Measurements from ENCODE around the gene MVB12B. TPM values are rescaled to one million over a fixed set of nuclear protein-coding genes. Genes with fewer than 3 reads are reported as not detected.

MVB12B gene
- total RNA-seq, 1 donor from 2014 or later = 22.2 TPM

DNA sequence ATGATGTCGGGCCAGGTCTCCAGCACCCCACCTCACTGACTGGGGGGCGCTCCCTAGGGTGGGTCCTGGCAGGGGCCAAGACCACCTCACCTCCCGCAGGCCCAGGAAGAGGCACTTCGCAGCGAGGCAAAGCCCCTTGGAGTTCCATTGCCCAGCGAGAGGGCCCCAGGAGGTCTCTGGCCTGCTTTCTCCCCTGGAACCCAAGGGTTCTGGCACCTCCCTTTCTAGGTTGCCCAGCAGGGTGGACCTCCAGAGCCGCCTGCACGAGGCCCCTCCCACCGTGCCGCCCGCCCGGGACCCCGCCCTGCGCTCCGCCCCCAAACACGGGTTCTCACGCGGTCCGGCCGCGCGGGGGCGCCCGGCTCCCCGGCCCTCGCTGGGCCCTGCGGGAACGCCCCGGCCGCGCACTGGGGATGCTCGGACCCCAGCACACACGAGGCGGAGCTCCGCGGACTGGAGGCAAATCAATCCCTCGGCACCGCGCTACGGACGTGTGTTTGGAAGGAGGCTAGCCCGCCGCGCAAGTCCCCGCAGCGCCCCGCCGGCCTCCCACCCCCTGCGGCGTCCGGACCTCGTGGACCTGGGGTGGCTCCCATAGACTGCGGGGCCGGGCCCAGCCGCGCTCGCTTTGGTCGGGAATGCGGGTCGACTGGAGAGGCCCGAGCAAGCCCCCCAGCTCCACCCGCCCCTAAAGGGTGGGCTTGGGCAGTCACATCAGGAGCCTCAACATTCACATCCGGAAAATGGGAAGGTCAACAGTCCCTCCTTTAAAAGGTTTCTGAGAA lies 187.6 kb downstream of the MVB12B start:
- DNase-seq (ENCODE audit: low spot score) = peak; percentile 93

DNA sequence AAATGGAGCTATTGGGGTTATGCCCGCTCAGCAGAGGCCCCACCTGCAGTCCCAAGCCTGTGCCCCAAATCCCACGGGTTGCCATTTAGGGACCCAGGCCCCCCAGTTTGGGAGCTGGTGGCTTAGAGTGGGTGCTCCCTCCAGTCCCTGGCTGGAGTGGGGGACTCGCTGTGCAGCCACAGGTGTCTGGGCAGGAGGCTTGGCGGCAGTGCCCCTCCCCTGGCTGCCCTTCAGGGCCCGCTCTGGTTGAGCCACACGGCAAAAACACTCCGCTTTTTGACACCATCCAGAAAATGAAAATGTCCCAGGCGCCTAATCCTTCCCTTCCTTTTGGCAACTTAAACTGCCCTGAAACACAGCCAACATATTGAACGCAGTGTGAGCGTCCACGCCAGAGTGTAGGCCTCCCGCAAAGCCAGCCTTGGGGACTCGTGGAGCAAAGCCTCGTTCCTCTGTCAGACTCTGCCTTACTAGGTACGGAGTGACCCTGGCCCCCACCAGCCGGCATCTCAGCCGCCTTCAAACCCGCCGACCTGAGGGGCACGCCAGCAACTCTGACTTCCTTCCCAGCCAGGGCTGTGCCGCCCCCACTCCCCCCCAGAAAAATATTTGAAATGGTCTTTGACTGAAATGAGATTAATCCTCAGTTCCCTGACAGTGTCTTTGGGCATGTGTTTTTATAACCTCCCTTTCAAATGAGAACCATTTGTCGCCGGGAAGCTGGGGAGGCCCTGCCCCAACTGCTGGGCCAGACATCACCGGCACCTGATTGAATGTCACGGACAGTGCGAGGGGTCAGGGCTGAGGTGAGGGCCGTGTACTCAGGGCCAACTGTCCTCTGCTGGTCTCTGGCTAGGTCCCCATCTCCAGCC lies 188.6 kb downstream of the MVB12B start:
- peak; percentile 79 for DNase-seq (ENCODE audit: low spot score)

DNA sequence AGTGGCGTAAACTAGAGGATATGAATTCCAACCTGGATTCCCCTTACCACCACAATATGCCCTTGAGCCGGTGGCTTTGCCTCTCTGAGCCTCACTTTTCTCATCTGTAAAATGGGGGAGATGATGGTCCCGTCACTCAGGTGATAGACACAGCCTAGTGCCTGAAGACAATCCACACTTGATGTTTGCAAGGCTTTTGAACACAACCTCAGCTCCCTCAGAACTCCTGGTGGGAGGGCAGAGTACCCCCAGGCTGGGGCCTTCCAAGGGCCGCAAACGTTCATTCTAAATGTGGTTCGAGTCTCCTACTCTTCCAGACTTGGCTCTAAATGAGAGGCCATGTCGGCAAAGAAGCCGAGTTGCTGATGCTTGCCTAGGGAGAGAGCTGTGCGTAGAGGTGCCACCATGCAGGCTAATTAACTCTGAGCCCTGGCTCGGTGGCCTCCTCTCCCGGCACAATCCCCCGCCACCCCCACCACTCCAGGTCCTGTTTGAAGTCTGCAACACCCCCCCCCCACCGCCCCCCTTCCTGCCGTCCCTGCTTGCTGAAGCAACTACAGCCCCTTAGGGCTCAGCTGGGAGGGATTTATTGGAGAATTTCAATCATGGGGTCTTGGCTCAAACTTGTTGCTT lies 189.4 kb downstream of the MVB12B start:
- DNase-seq (ENCODE audit: low spot score) = no peak

- no peak for DNase-seq (ENCODE audit: low spot score)
Measured at GRCh38 chr9:126516561-126516935, 189.9 kb downstream of the MVB12B start.

DNA sequence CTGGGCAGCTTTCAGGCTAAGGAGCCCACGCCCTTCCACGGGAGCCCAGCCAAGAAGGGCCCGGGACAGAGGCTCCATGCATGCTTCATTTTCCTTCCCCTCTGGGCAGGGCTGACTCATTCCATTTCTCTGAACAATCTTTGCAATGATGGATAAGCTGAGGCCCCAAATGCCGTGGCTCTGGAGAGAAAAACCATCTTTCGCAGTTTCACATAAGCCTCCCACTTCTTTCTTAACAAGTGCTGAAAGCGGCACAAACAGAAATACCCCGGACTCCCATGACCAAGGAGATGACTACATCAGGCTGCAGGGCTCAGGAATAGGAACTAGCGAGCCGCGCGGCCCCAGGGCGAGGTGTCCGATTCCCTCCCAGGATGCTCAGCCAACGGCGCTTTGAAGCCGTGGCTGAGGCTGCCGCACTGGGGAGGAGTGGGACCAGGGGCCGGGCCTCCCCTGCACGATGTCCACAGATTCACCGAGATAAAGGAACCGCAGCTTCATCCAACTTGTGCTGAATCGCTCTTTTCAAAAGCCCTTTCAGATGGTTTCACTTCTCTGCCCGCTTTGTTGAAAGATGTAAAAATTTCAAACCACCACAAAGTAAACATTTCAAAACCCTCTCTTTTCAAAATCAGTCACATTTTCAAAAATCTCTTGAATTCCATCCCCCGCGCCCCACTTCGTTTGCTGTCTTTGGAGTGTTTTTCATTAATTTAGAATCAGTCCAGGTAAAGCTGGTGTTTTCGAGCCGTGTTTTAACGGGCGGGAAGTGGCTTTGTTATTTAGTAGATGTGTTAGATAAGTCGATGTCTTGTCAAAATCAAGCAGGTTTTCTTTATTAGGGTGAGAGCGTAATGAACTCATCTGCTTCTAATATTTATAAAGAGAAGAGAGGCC lies 190.6 kb downstream of the MVB12B start:
- DNase-seq (ENCODE audit: low spot score) = no peak

- DNase-seq (ENCODE audit: low spot score) = no peak
Measured at GRCh38 chr9:126517833-126518356, 191.3 kb downstream of the MVB12B start.

GRCh38 chr9:126518763-126519162 lies 192.1 kb downstream of the MVB12B start:
- no peak for DNase-seq (ENCODE audit: low spot score)

GRCh38 chr9:126519660-126520420 lies 193.2 kb downstream of the MVB12B start:
- DNase-seq (ENCODE audit: low spot score) = no peak

- DNase-seq (ENCODE audit: low spot score) = no peak
Measured at GRCh38 chr9:126520453-126520852, 193.8 kb downstream of the MVB12B start.

DNA sequence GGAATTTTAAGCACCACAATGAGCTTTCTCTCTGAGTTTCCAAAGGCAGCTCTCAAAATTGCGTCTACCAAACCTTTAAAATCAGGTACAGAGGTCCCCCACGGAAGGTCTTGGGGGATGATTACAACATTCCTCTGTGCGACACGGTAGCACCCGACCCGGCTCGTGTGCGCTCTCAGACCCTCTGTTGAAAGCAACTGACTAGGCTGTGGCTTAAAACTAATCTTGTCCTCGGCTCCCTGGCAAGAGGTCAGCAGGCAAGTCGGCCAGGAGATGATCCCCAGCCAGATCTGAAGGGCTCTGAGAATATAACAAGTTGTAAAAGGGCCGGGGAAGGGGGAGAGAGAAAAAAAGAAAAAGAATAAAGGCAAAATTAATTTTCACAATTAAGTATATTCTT lies 194.5 kb downstream of the MVB12B start:
- DNase-seq (ENCODE audit: low spot score) = no peak

DNA sequence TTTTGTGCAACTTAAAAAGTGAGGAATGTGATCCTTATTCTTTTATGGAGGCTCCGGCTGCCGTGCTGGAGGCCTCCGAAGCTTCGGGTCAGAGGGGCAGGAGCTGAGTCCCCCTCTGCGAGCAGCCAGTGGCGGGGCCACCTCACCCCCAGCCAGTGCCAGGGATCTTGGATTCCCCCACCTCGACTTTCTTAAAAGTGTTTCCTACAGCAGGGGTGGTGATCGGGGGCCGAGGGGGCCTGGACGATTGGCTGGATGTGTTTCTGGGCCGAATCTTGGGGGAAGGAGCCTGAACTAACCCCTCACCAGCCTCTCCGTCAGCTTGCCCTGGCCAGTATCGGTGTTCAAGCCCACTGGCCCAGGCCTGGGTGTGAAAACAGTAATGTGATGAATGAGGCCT lies 194.9 kb downstream of the MVB12B start:
- DNase-seq (ENCODE audit: low spot score) = no peak

- DNase-seq (ENCODE audit: low spot score) = no peak
Measured at GRCh38 chr9:126521976-126522590, 195.5 kb downstream of the MVB12B start.

- no peak for DNase-seq (ENCODE audit: low spot score)
Measured at GRCh38 chr9:126522612-126523356, 196.2 kb downstream of the MVB12B start.

DNA sequence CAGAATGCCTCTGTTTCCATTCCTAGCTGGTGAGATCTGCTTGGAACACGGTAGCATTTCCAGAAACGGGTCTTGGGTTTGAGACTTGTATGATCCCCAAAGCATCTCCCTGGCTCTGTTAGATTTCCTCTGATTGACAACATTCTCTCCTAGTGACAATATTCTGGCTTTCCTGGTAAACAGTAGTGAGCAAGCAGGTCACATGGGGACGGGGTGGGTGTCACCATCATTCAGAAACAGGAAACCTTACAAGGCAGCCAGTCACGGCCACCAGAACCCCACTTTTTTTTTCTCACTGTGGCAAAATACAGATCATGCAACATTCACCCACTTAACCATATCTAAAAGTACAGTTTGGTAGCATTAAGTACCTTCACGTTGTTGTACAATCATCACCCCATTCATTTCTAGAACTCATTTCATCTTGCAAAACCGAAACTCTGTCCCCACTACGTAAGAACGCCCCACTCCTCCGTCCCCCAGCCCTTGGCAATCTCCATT lies 197.0 kb downstream of the MVB12B start:
- no peak for DNase-seq (ENCODE audit: low spot score)

DNA sequence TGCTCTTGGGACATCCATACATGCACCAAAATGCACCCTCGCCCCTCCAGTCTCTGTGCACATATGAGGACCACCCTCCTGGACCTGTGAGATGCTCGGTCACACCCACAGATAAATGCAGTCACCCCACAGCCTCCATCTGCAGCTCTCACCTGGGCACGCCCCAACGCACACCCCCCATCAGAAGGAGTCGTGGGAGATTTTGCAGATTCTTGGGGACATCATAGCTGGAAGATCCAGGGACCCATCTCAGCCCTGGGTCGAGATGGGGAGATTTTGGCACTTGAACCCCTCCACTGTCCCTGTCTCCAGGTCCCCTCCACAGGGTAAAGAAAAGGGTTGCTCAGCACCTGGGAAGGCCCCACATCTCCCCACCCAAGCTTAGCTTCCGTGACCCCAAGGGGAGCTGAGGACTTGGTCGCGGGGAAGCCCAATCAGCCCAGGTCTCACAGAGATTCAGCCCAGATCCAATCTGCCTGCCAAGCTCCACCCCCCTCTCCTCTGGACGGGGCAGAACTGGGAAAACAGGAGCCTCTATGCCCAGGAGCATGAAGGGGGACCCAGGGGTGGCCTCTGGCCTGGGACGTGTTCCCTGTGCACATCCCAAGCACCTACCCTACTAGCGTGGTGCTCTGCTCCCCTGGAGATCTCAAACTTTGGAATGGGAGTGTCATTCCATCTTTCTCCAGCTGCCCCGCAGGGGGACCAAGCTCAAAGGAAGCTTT lies 197.9 kb downstream of the MVB12B start:
- DNase-seq (ENCODE audit: low spot score) = no peak

DNA sequence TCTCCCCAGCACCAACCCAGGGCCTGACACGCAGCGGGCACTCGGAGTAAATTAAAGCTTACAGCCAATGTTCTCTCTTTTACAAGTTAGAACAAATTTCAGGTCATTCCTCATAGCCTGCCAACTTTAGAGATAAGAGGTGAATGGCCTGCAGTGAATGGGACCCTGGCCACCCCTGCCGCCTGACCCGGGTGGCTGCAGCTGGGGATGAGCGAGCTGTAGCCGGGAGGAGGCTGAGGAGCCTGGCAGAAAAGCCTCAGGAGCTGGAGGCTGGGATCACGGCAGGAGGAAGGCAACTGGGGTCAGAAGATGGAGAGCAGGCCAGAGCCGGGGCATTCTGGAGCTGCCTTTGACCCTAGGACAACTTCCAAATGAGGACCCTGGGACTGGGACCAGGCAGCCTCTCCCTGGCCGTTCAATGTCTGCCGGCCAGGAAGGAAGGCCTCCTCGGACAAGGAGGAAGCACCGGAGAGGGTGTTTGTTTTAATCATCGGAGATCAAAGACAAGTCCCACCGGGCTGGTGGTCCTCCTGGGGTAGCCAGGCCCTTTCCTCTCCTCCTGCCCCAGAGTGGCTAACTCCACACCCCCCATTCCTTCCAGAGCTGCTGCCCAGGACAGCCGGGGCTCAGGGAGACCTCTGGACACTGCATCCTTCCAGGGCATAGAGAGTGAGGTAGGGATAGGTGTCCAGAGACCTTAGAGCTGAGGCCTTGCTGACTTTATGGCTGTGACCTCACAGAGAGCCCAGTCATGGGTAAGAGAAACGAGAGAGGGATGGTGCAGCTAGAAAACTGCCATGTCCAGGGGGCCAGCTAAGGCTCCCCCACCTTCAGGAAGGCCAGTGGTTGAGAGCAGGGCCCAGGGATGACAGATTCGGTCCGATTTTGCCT lies 199.8 kb downstream of the MVB12B start:
- no peak for DNase-seq (ENCODE audit: low spot score)

Data from mesenteric fat pad (tissue), 1 donor.